Activated naive CD8-positive, alpha-beta T cell treated with anti-CD3 and anti-CD28 coated beads for 36 hours (primary cell): ENCODE measurements around the gene SLCO2A1. TPM values are rescaled to one million over a fixed set of nuclear protein-coding genes. Genes with fewer than 3 reads are reported as not detected.

Experiments used
- DNase-seq: peaks from one replicate; pipeline ENCODE4 v3.0.0; 2021
- H3K27ac Mint-ChIP-seq: one replicate; pipeline ENCODE4 v1.8.0; 2022; ENCODE audit warnings: mild to moderate bottlenecking, moderate library complexity, mixed read lengths
- H3K27me3 Mint-ChIP-seq: one replicate; pipeline ENCODE4 v1.8.0; 2022; ENCODE audit warnings: mild to moderate bottlenecking, mixed read lengths
- H3K36me3 Mint-ChIP-seq: one replicate; pipeline ENCODE4 v1.8.0; 2021; ENCODE audit warnings: mild to moderate bottlenecking, mixed read lengths
- H3K4me1 Mint-ChIP-seq: one replicate; pipeline ENCODE4 v1.8.0; 2021; ENCODE audit warnings: mixed read lengths
- H3K4me3 Mint-ChIP-seq: one replicate; pipeline ENCODE4 v1.8.0; 2022; ENCODE audit warnings: mild to moderate bottlenecking, moderate library complexity, mixed read lengths
- H3K9me3 Mint-ChIP-seq: one replicate; pipeline ENCODE4 v1.8.0; 2022; ENCODE audit warnings: mixed read lengths
- total RNA-seq, 2 experiments: library from RNA; stranded (reverse); gene quantifications; one replicate each; pipeline ENCODE4 v1.2.3, GENCODE V29; 2021

SLCO2A1 gene
- total RNA-seq, 2 experiments from 2014 or later: 0.08 TPM; not detected in 1

DNA sequence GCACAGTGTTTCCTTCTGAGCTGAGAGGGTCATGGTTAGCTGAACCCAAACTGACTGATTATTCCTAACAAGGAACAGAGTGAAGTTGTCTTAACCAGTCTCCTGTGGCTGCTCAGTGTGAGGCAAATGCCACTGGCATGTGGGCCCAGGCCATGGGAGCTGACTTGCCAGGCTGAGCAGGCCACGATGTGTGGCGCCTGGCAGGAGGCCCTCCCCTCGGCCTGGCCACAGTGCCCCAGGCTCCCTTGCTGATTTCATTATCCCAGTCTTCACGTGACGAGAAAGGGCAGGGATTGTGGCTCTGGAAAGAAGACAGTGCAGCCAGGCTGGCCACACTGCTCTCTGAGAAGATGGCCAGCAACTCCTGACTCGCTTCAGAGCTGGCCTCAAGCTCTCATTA lies 58.8 kb downstream of the SLCO2A1 start:
- H3K27ac Mint-ChIP-seq: no peak overlapping the region
- no peaks in the 10 kb centered on the region for H3K9me3 Mint-ChIP-seq
- H3K4me3 Mint-ChIP-seq: no peak overlapping the region
- no peak for DNase-seq
- no peaks in the 10 kb centered on the region for H3K36me3 Mint-ChIP-seq
- no peaks in the 10 kb centered on the region for H3K27me3 Mint-ChIP-seq
- no peaks in the 10 kb centered on the region for H3K4me1 Mint-ChIP-seq

DNA sequence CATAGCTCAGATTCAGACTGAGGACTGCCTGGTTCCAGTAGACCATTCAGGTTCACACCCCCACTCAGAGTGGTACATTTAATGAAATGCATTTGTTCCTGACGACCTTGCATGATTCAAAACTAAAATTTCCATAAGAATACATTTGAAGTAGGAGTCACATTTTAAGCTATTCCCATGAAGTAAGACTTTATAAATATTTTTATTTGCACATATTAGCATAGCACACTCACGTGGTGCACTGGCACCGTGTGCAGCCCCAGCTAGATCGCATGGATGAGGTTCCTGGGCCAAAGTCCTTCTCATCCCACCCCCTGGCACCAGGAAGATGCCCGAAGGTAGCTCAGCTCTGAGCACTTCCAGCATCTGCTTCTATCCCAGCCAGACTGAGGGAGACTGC lies 59.4 kb downstream of the SLCO2A1 start:
- no peaks in the 10 kb centered on the region for H3K4me1 Mint-ChIP-seq
- H3K9me3 Mint-ChIP-seq: no peaks in the 10 kb centered on the region
- no peak for DNase-seq
- H3K4me3 Mint-ChIP-seq: no peak overlapping the region
- no peak overlapping the region for H3K27ac Mint-ChIP-seq
- H3K36me3 Mint-ChIP-seq: no peaks in the 10 kb centered on the region
- no peaks in the 10 kb centered on the region for H3K27me3 Mint-ChIP-seq

DNA sequence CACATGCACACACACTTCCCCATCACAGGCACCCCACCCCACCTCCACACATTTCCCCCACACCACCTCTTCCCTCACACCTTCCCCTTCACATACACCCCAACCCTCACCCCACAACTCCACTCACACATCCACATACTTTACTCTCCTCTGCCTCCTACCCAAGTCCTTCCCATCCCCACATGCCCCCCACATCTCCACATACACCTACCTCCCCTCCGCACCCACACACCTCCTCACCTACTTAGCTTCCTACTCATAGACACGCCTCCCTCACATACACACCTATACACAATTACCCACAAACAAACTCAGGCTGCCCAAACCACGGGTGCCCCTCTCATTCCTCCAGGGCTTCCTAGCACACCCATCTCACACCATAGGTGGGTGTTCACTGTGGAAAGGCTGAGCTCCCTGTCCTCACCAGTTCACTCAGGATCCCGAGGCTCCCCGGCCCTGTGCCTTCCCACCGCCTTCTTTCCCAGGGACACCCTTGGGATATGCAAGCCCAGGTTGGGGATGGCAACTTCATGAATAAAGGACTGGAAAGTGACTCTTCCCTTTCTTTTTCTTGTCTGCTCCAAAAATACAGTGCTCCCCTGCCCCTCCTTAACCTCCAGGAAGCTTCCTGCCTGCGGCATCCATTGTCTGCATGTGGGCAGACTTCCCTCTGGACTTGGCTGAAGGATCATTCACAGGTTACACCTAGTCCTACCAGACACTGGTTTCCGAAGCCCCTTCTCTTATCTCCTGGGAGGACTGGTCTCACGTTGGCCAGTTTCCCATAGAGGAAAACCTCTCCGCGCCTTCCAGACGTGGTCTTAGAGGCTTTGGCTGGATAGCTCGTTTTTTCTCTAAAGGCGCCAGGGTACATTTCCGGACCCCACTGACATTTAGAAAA lies 61.5 kb downstream of the SLCO2A1 start:
- no peak for DNase-seq
- no peak overlapping the region for H3K4me3 Mint-ChIP-seq
- H3K27me3 Mint-ChIP-seq: no peaks in the 10 kb centered on the region
- no peaks in the 10 kb centered on the region for H3K4me1 Mint-ChIP-seq
- H3K36me3 Mint-ChIP-seq: no peaks in the 10 kb centered on the region
- no peaks in the 10 kb centered on the region for H3K9me3 Mint-ChIP-seq
- H3K27ac Mint-ChIP-seq: no peak overlapping the region

DNA sequence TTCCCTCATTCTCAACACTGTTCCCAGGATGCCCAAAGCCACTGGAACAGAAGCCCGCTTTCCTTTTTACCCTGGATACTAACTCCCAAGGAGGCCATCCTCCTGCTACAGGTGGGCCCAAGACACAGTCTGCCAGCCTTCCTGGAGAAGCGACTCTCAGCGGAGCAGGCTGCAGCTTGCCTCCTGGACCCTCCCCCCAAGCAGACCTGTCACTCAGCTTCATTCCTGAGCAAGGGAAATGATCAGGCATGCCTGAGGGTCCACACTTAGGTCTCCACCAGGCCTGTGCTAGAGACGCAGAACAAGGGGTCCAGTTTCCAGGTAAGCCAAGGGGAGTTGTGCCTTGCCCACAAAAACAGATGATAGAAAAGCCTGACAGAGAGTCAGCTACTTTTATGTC lies 62.8 kb downstream of the SLCO2A1 start:
- H3K27me3 Mint-ChIP-seq: no peaks in the 10 kb centered on the region
- H3K4me1 Mint-ChIP-seq: no peaks in the 10 kb centered on the region
- H3K27ac Mint-ChIP-seq: no peak overlapping the region
- H3K9me3 Mint-ChIP-seq: no peaks in the 10 kb centered on the region
- H3K36me3 Mint-ChIP-seq: no peaks in the 10 kb centered on the region
- DNase-seq: no peak
- H3K4me3 Mint-ChIP-seq: no peak overlapping the region

DNA sequence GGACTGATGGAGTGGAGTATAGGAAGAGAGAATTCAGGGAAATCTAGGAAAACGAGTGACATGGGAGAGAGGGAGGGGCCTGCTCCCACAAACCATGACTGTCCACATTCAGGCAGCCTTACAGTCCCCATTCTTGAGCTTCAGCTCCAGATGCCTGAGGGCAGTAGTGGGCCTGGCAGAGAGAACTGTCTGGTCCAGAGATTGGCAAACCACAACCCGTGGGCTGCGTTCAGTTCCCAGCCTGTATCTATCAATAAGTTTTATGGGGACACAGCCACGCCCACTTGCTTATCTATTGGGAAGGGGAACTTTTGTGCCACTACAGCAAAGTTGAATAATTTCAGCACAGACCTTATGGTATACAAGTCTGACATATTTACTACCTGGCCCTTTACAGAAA lies 63.8 kb downstream of the SLCO2A1 start:
- Mint-ChIP-seq H3K4me1 (no peaks in the 10 kb centered on the region), H3K9me3 (no peaks in the 10 kb centered on the region), H3K27me3 (no peaks in the 10 kb centered on the region), H3K36me3 (no peaks in the 10 kb centered on the region), H3K27ac (no peak overlapping the region), H3K4me3 (no peak overlapping the region)
- no peak for DNase-seq

DNA sequence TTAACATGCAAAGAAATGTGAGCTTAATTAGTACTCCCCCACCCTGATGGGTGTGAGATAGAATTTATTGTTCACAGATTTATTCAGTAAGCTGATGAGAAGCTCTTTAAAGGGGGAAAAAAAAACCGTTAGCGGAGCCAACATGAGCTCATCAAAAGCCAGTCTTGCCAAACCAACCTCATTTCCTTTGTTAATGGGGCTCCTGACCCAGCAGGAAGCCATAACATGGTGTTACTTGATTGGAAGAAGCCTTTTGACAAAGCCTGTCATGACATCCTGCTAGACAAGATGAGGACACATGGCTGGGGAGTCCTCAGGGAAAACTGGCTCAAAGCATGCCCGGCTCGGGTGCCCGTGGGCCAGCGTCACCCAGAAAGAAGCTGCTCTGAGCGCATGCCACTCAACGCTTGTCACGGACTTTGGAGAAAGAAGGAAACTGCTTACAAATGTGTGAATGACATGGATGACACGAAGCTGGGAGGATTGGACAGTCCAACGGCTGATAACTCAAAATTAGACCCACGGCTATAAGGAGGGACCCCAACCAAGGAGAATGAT lies 64.6 kb downstream of the SLCO2A1 start:
- Mint-ChIP-seq H3K4me1 (no peaks in the 10 kb centered on the region), H3K36me3 (no peaks in the 10 kb centered on the region), H3K27ac (no peak overlapping the region), H3K4me3 (no peak overlapping the region), H3K27me3 (no peaks in the 10 kb centered on the region), H3K9me3 (no peaks in the 10 kb centered on the region)
- no peak for DNase-seq

DNA sequence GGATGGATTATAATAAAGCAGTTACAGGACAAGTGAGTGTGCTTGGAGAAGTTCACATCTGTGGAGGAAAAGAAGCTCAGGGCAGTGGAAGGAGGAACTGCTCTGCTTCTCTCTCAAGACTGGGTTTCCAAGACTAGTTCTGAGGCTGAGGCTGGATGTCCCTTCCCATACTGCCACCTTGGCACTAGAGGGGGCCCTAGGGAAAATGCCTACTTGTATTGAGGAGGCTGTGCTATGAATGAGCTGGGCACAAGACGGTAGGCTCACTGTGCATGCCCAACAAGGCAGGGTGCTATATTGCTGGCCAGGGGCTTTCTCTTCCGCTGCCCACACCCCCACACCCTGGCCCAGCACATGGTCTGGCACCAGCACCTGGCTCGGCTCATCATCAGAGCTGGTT lies 65.2 kb downstream of the SLCO2A1 start:
- DNase-seq: no peak
- H3K27me3 Mint-ChIP-seq: no peaks in the 10 kb centered on the region
- H3K9me3 Mint-ChIP-seq: no peaks in the 10 kb centered on the region
- H3K4me1 Mint-ChIP-seq: no peaks in the 10 kb centered on the region
- H3K36me3 Mint-ChIP-seq: no peaks in the 10 kb centered on the region
- no peak overlapping the region for H3K4me3 Mint-ChIP-seq
- H3K27ac Mint-ChIP-seq: no peak overlapping the region

DNA sequence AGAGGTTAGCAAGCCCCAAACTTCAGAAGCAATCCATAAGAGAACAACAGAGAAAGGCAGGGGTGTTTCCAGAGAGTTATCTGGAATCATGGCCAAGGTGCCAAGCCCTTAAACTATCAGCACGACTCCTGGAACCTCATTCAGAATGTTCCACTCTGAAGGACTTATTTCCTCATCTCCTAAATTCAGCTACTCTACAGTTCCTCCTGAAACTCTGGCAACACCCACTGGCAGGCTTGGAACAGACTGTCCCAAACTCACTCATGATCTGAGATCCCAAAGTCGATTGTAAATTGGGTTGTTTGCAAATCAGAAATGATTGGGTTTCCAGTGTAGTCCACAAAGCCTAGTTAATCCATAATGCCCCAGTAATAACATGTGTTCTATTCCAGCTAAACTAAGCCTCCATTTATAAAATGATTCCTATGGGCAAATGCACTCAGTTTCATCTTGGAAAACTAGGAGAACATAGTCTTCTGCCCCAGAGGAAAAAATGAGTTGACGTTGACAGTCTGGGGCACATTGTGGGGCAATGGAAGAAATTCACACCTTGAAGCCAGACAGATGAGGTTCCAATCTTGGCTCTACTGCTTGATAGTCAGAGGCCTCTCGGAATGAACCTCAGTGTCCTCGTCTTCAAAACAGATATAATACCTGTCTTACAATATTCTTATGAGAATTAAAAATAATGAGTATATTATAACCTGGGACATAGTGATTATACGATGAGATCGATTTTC lies 65.9 kb downstream of the SLCO2A1 start:
- H3K36me3 Mint-ChIP-seq: no peaks in the 10 kb centered on the region
- no peaks in the 10 kb centered on the region for H3K9me3 Mint-ChIP-seq
- no peak overlapping the region for H3K4me3 Mint-ChIP-seq
- H3K27ac Mint-ChIP-seq: no peak overlapping the region
- no peaks in the 10 kb centered on the region for H3K4me1 Mint-ChIP-seq
- DNase-seq: no peak
- no peaks in the 10 kb centered on the region for H3K27me3 Mint-ChIP-seq

DNA sequence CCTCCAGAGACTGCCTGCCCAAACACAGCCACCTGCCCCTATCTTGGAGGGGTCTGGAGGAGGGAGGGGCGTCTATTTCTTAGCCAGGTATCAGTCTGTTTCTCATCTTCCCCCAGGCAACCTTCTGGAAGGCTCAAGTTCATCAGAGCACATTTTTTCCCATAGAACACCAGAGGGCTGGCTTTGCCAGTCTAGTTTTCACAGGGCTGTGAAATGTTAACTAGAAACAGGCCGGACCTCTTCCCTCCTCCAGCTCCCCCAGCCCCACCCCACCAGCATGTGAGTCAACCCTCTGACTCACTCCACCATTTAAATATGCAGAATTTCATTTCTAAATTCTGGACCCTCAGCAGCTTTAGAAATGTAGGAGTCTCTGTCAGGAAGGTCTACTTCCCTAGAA lies 66.9 kb downstream of the SLCO2A1 start:
- Mint-ChIP-seq H3K9me3 (no peaks in the 10 kb centered on the region), H3K27ac (no peak overlapping the region), H3K36me3 (no peaks in the 10 kb centered on the region), H3K27me3 (no peaks in the 10 kb centered on the region), H3K4me1 (no peaks in the 10 kb centered on the region), H3K4me3 (no peak overlapping the region)
- DNase-seq: no peak

DNA sequence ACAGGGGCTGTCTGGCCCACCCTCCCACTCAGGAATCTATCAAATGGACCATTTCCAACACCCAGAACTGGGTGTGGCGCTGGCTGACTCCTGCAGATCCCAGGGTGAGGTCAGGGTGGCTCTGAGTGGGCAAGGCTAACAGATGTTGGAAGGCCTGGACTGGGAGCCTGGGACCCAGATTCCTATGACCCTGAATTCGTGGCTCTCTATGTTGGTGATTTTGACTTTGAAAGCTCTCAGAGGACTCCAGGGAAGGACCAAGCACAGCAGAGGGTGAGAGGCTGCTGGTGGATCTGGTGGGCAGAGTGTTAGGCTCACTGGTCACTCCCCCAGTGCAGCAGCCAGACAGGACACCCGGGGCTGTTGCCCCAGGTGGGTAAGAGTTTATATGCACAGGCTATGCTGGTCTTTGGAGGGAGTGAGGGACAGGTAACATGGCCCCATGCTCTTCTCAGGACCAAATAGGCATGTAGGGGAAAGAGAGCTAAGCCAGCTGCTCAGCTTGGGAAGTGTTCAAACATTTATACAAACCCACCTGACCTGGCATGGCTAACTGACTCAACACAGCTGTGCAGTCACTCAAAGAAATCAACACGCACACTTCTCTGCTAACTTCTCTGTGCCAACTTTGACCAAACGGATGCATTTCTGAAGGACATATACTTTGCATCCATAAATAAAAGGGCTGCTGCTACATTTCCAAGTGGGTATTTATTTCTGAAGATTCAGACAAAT lies 71.5 kb downstream of the SLCO2A1 start:
- H3K4me1 Mint-ChIP-seq: no peaks in the 10 kb centered on the region
- no peaks in the 10 kb centered on the region for H3K36me3 Mint-ChIP-seq
- H3K9me3 Mint-ChIP-seq: no peaks in the 10 kb centered on the region
- no peak for DNase-seq
- H3K27me3 Mint-ChIP-seq: no peaks in the 10 kb centered on the region
- no peak overlapping the region for H3K4me3 Mint-ChIP-seq
- H3K27ac Mint-ChIP-seq: no peak overlapping the region

DNA sequence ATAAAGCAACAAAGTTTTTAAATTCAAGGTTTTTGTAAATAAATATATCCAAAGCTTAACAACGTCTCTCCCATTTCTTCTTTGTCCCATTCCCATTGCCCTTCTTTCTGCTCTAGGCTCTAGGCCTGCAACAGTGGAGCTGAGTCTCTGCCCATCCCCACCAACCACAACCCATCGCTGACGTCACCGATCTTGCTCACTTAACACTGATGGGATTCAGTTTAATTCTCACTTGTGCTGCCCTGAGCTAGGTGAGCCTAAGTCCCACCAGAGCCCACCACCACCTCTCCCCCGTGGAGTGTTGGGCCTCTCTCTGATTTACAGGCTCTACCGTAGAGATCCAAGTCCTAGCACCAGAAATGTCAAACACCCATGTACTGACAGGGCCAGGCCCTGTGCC lies 72.7 kb downstream of the SLCO2A1 start:
- H3K36me3 Mint-ChIP-seq: no peaks in the 10 kb centered on the region
- H3K9me3 Mint-ChIP-seq: no peaks in the 10 kb centered on the region

DNA sequence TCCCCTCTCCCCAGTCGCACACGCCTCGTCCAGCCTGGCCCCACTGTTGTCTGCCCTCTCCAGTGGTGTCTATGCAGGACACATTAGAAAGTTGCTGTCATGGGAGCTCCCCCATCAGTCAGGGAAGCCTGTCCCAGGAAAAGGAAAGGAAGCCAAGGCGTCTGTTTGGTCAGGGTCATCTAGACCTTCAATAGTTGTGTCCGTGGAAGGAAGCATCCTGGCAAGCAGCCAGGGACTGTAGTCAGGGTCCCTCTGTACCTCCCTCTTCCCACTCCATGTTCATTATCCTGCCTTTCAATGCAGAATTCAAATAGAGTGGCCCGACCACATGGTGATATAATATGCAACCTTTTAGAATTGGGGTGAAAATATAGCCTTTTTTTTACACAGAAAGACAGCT lies 73.4 kb downstream of the SLCO2A1 start:
- no peaks in the 10 kb centered on the region for H3K4me1 Mint-ChIP-seq
- DNase-seq: no peak
- H3K27ac Mint-ChIP-seq: no peak overlapping the region
- H3K36me3 Mint-ChIP-seq: no peaks in the 10 kb centered on the region
- no peaks in the 10 kb centered on the region for H3K27me3 Mint-ChIP-seq
- H3K4me3 Mint-ChIP-seq: no peak overlapping the region
- H3K9me3 Mint-ChIP-seq: no peaks in the 10 kb centered on the region

More for the DNA sequence above, 72.7 kb downstream of the SLCO2A1 start:
- DNase-seq: no peak
- H3K4me3 Mint-ChIP-seq: no peak overlapping the region
- H3K4me1 Mint-ChIP-seq: no peaks in the 10 kb centered on the region
- no peaks in the 10 kb centered on the region for H3K27me3 Mint-ChIP-seq
- no peak overlapping the region for H3K27ac Mint-ChIP-seq

DNA sequence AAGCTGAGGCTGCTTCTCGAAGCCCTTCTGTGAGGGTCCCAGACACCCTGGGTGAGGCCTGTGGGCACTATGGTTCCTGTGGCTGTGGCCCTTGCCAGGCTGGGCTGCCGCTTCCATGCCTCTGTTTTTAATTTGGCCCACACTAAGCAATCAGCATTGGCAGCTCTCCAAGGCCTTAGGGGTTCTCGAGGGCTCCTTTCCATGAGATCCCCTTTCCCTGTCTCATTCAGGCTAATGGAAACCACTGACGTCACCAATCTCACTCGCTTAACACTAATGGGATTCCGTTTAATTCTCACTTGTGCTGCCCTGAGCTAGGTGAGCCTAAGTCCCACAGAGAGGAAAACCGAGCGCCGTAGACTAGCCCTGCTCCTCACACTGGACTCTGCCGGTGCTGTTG lies 73.8 kb downstream of the SLCO2A1 start:
- Mint-ChIP-seq H3K4me1 (no peaks in the 10 kb centered on the region), H3K27ac (no peak overlapping the region), H3K4me3 (no peak overlapping the region), H3K9me3 (no peaks in the 10 kb centered on the region), H3K36me3 (no peaks in the 10 kb centered on the region), H3K27me3 (no peaks in the 10 kb centered on the region)
- no peak for DNase-seq

DNA sequence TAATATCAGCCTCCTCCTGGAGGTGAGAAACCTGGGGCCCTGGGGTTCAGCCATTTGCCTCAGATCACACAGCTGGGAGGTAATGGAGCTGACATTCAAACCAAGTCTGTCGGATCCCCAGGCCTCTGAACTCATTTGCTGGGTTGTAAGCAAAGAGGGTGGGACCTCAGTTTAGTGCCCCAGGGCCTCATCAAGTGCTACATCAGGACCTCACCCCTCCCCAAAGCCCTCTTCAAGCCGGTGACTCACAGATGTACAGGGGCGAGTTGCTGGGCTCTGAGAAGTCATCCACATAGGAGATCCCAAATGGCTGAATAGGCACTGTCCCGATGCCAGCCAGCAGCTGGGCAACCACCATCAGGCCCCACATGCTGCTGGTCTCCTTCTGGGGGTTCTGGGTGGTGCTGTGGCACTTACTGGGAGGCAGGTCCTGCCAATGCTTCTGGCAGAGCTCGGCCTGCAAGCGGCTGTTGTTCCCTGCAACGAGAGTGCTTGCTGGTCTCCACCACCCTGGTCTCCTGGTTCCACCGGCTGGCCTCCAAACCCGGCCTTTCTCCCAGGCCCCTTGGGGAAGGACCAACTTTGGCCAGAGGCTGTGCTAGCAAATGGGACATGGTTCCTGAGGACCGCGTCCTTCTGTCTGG lies 74.9 kb downstream of the SLCO2A1 start:
- Mint-ChIP-seq H3K4me1 (no peaks in the 10 kb centered on the region), H3K9me3 (no peaks in the 10 kb centered on the region), H3K27ac (no peak overlapping the region), H3K27me3 (no peaks in the 10 kb centered on the region), H3K4me3 (no peak overlapping the region), H3K36me3 (no peaks in the 10 kb centered on the region)
- DNase-seq: no peak

DNA sequence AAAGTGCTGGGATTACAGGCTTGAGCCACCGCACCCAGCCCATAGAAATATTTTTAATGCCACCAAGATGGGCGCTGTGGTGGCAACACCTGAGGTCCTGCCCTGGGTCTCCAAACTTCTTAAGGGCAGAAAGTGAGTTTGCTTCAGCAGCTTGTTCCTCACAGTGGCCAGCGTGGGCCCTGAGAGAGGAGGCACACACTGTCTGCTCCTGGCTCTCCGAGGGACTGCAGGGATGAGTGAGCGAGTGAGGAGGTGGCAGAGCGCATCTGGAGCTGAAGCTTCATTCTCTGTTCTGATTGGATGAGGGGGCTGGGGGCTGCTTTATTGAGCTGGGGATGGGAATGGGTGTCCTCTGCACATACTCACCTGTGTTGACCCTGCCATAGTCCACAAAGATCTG lies 76.4 kb downstream of the SLCO2A1 start:
- H3K4me3 Mint-ChIP-seq: no peak overlapping the region
- no peak for DNase-seq
- no peaks in the 10 kb centered on the region for H3K27me3 Mint-ChIP-seq
- no peaks in the 10 kb centered on the region for H3K4me1 Mint-ChIP-seq
- H3K9me3 Mint-ChIP-seq: no peaks in the 10 kb centered on the region
- no peaks in the 10 kb centered on the region for H3K36me3 Mint-ChIP-seq
- no peak overlapping the region for H3K27ac Mint-ChIP-seq
